GM20431 (cell line): Measurements from ENCODE around the gene CAMTA1.

ENCODE experiments used
- in situ Hi-C: fragments of 300-500 bp; cut with MseI, MboI; formaldehyde crosslinking; loops from one replicate; pipeline ENCODE4 v1.15.0; 2020; ENCODE audit warnings: low sequenced_read_pairs; ENCODE audit not compliant: unreplicated experiment

The CAMTA1 gene

GRCh38 chr1:7493711-7494454 lies 708.6 kb downstream of the CAMTA1 start:
- in situ Hi-C loops, result no loop called here

GRCh38 chr1:7495962-7496361 lies 710.7 kb downstream of the CAMTA1 start:
- in situ Hi-C loops, result no loop called here

DNA sequence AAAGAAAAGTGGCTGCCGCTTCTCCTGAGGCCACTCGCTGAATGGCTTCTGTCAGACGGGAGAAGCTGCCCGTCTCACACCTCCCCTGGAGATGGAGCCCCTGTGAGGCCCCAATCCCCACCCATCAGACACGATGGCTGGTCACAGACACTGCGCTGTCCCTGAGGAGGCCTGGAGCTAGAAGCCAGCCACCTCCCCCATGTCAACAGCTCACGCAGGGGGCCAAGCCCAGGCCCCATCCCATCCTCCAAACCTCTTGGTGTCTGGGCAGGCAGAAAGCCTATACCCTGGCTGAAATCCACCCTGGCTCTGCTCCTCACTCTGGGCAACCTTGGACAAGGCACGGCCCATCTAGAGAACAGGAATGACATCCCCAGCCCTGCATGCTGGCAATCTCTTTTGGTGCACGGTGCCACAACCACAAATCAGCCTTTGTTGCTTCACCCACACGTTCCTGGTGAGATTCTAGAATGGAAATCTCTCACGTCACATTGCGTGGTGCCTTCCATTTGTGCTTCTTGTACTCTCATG lies 711.9 kb downstream of the CAMTA1 start:
- in situ Hi-C loops, result no loop called here

GRCh38 chr1:7500381-7501083 lies 715.3 kb downstream of the CAMTA1 start:
- in situ Hi-C loops, result no loop called here

DNA sequence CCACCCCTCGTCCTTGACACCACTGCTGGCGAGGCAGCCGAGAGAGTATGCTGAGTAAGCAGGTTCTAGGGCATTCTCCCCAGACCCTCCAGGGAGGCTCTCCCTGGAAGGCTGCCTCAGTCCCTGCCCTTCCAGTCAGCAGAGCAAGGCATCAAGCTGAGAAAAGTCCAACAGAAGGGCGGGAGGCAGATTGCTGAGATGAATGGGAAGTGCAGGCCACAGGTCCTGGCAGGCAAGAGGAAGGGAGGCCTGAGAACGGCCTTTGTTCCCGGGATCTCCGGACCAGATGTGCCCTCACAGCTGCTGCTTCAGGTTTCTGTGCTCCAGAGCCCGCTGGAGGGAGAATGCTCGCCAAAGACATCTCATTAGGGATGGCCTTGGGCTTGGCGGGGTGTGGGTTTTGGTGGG lies 715.8 kb downstream of the CAMTA1 start:
- in situ Hi-C loops, result no loop called here

DNA sequence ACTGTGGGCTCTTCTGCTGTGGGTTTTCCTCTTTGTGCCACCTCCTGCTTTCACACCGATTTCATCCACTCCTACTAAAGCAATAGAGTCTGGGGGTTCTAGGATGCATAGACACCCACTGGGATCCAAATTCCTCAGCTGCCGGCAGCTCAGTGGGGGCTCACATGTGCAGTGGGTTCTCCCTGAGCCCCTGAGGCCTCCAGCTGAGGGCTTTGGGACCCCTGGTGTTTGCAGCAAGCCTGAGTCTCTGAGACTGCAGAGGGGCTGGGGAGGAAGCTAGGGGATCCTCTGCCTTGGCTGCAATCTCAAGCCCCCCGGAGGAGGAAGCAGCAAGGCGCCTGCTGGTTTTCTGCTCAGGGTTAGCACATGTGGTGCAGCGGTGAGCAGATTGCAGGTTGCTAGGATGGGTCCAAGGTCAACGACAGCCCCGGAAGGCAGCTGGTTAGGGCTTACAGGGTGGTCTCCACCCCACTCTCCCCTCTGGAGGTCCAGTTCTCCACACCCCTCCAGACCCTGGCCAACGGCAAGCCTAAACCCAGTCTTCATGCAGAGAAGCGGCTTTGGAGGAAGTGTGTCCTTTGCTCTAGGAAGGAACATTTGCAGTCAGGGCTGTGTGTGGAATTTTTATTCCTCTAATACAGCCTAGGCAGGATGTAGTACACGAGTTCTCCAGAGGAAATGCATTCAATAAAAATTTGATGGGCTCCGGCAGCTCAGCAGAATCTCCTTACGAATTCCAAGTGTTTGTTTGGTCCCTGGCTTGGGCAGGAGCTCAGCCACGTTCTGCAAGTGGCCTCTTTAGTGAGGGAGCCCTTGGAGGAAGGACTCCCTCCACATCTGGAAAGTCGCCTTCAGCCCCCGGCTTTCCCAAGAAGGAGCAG lies 716.7 kb downstream of the CAMTA1 start:
- in situ Hi-C loops, result no loop called here

DNA sequence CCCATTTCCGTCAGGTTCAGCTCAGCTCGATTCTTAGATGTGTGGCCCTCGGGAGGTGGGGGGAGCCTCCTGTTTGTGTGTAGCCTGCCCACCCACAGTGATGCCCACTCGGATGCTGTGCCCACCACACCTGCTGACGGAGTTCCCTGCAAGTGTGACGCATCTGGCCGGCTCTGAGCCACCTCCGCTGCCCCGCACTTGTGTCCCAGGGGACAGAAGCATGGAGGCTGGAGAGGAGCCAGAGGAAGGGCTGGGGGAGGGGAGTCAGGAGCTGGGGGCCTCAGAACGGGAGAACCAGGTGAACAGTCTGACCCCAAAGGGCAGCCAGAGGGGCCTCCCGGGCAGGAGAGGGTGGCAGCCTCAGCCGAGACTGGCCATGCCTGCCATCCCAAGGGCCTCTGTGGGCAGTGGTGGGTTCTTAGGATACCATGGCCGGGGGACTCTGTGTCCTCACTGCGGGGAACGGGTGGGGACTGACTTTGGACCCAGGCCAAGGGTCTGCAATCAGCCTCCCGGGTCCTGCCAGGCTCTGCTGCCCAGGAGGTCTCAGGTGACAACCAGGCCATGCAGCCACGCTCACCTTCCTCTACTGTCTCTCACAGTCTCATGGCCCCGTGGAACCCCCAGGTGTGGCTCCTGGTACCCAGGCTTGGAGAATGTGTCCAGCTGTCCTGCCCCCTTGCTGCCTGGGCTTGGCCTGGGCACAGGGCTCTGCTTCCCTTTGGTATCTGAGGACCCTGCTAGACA lies 718.6 kb downstream of the CAMTA1 start:
- in situ Hi-C loops, result no loop called here

- in situ Hi-C loops, result no loop called here
These were observed 719.1 kb downstream of the CAMTA1 start for GRCh38 chr1:7504438-7504720.

GRCh38 chr1:7505094-7505770 lies 720.0 kb downstream of the CAMTA1 start:
- in situ Hi-C loops, result no loop called here

DNA sequence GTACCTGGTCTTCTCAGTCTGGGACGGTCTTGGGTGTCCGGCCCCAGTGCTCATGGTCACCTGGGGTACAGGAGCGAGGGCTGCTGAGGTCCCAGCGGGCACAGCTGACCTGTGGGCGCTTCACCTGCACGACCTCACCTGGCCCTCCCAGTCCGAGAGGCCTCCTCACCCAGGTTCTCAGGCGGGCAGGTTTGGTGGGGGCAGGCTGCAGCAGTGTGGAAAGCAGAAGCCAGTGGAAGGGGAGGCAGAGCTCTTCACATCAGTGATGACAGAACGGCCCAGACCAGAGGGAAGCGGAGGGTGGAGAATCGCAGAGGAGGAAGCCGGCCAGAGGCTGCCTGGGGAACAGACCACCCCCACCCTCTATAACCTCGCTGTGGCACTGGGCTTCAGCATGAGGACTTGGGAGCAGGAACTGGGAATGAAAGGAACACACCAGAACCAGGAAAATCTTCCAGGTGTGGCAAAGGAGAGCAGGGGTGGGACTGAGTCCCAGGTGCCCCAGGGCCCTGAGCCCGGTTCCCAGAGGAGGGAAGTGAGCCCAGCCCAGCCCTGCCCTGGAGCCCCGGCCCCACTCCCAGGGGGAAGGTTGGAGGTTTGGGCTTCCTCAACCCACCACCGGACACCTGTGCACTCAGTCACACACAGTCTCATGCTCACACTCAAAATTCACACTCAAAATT lies 720.7 kb downstream of the CAMTA1 start:
- in situ Hi-C loops, result no loop called here

- in situ Hi-C loops, result no loop called here
These were observed 721.4 kb downstream of the CAMTA1 start for GRCh38 chr1:7506454-7507284.

GRCh38 chr1:7507285-7508019 lies 722.2 kb downstream of the CAMTA1 start:
- in situ Hi-C loops, result no loop called here

DNA sequence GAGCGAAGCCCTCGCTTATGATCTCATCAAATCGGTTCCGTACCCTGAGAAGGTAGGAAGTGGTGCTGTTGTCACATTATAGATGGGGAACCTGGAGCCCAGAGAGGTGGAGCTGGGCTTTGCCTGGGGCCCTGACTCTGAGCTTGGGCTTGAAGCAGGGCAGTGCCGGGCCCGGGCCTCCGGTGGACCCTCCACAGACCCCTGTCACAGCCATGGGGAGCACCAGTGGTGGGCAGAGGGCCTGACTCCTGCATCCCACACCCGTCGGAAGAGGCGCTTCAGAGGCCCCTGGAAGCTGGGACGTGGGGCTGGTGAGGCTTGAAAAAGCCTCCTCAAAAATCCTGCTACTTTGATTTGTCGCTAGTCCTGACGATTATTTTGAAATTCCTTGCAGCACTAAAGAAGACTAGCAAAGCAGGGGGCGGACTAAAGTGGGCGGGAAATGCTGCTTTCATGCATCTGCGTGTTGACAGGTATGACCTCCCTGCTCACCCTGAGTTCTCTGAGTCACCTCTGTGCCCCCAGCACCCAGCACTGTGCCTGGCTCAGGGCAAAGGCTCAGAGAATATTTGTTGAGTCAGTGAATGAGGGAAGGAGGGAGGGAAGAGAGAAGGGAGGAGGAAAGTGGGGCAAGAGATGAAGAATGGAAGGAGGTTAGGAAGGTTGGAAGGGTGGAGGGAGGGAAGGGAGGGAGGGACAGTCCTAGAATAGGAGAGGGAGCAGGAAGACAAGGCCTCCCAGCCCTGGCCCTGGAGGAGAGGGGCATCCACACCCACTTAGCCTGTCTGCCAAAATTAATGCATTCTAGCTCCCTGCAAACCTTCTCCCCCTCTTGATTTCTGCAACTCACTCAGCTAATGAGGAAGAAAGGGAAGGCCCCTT lies 723.0 kb downstream of the CAMTA1 start:
- in situ Hi-C loops, result no loop called here

- in situ Hi-C loops, result no loop called here
These were observed 723.8 kb downstream of the CAMTA1 start for GRCh38 chr1:7508934-7509519.

GRCh38 chr1:7509598-7509997 lies 724.3 kb downstream of the CAMTA1 start:
- in situ Hi-C loops, result no loop called here

DNA sequence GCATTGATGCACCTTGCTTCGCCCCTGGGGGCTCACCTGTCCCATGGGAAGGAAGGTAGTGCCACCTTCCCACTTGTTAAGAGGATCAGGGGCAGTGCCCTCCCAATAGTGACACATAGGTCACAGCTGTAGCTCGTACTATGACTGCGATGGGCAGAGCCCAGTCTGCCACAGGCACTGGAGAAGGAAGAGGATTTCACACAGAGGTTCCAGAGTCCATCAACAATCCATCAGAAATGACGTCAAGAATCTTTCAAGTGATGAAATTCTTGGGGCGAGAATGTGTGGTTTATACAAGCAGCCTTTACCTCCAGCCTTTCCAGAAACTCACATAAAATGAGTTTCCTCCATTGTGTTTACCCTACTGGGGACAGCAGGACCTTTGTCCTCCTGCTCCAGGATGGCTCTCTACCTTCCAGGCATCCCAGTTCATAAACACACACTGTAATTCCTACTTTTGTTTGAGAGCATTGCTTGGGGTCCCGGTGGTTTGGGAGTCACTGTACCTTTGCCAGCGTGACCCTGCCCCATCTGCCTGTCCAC lies 725.2 kb downstream of the CAMTA1 start:
- in situ Hi-C loops, result no loop called here
